IPS DF 4.7 (cell line): ENCODE measurements around the gene MAP1B.

Experiments used
- DNase-seq: peaks from one replicate; pipeline ENCODE4 v3.0.0-alpha.2; 2013; ENCODE audit warnings: low spot score; ENCODE audit errors: extremely low read depth

The MAP1B gene

GRCh38 chr5:72246954-72247442 lies 139.7 kb downstream of the MAP1B start:
- DNase-seq: no peak

GRCh38 chr5:72248410-72248981 lies 141.2 kb downstream of the MAP1B start:
- no peak for DNase-seq

GRCh38 chr5:72251386-72251785 lies 144.1 kb downstream of the MAP1B start:
- DNase-seq: no peak

- no peak for DNase-seq
Measured at GRCh38 chr5:72252008-72252407, 144.7 kb downstream of the MAP1B start.

GRCh38 chr5:72252574-72253155 lies 145.4 kb downstream of the MAP1B start:
- DNase-seq: no peak

- DNase-seq: no peak
Measured at GRCh38 chr5:72255237-72255636, 148.0 kb downstream of the MAP1B start.

- DNase-seq: no peak
Measured at GRCh38 chr5:72255670-72256069, 148.4 kb downstream of the MAP1B start.

GRCh38 chr5:72256536-72256935 lies 149.3 kb downstream of the MAP1B start:
- no peak for DNase-seq
